Measurements from ENCODE around the gene RBL2.

RBL2 gene

DNA sequence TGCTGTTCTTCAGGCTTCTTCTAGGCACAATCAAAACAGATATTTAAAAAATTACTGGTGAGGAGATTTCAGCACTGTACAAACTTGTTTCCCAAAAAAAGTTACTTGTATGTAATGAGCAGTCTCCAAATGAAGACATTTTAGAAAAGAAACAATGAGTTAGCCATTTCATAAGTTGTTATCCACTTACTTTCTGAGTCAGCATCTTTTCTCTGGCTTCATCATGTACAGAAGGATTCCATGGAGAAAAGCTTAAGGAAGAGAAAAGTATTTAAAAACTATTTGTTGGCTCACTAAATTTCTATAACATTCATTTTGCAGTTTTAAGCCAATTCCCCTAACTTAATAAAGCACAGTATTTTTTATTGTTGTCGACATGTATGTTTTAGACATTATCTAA lies 58.2 kb downstream of the RBL2 start:
- H3K27ac ChIP-seq (ENCODE audit: low read length), result no peak overlapping the region
- no peak overlapping the region for H3K9ac ChIP-seq (ENCODE audit: low read depth, low read length)
- H3K4me3 ChIP-seq (ENCODE audit: low read length), result no peak overlapping the region
- no peaks in the 10 kb centered on the region for H3K4me1 ChIP-seq (ENCODE audit: insufficient read depth, low read length)
- no peaks in the 10 kb centered on the region for H3K27me3 ChIP-seq (ENCODE audit: insufficient read depth, low read length)
- H3K9me3 ChIP-seq (ENCODE audit: insufficient read depth, low read depth, low read length), result no peaks in the 10 kb centered on the region
- H3K36me3 ChIP-seq (ENCODE audit: insufficient read depth, low read depth, low read length), result peaks cover 91% of the 10 kb centered on the region

DNA sequence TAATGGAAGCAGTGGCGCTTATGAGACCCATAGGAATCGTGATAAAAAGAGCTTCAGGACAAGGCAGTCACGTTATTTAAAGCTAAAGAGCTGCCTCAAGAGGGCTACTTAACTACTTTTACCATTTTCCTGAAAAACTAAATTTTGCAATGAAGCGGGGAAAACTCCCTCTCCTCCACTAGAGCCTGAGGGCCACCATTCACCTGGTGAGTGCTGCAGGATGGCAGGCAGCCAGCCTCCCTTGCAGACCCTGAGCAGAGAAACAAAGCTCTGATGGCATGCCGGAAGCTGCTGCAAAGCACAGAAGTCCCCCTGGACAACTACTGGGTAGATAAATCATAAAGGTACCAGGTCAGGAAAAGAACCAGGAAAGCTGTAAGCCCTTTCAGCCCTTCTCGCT lies 60.4 kb downstream of the RBL2 start:
- H3K9me3 ChIP-seq (ENCODE audit: insufficient read depth, low read depth, low read length), result no peaks in the 10 kb centered on the region
- peaks cover 93% of the 10 kb centered on the region for H3K36me3 ChIP-seq (ENCODE audit: insufficient read depth, low read depth, low read length)
- H3K4me3 ChIP-seq (ENCODE audit: low read length), result no peak overlapping the region
- H3K9ac ChIP-seq (ENCODE audit: low read depth, low read length), result no peak overlapping the region
- no peaks in the 10 kb centered on the region for H3K4me1 ChIP-seq (ENCODE audit: insufficient read depth, low read length)
- H3K27ac ChIP-seq (ENCODE audit: low read length), result no peak overlapping the region
- no peaks in the 10 kb centered on the region for H3K27me3 ChIP-seq (ENCODE audit: insufficient read depth, low read length)

DNA sequence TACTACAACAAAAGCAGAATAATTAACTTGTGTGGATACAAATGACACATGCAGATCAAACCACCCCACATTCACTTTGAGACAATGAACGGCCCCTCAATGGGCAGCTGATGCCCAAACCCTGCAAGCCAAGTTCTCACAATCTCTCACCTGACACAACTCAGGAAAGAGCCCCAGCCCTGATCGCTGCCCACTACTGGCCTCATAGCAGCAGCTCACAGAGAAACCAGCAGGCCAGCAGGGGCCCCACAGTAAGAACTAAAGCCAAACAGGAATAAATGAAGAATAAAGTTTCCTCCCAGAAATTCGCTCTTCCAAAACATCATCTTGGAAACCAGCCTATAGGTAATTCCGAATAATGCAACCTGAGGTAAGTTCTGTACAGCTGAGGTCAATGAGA lies 61.1 kb downstream of the RBL2 start:
- Histone ChIP-seq H3K9me3 (ENCODE audit: insufficient read depth, low read depth, low read length) (no peaks in the 10 kb centered on the region), H3K9ac (ENCODE audit: low read depth, low read length) (no peak overlapping the region), H3K27me3 (ENCODE audit: insufficient read depth, low read length) (no peaks in the 10 kb centered on the region), H3K4me3 (ENCODE audit: low read length) (no peak overlapping the region), H3K4me1 (ENCODE audit: insufficient read depth, low read length) (no peaks in the 10 kb centered on the region), H3K36me3 (ENCODE audit: insufficient read depth, low read depth, low read length) (peaks cover 87% of the 10 kb centered on the region), H3K27ac (ENCODE audit: low read length) (no peak overlapping the region)

DNA sequence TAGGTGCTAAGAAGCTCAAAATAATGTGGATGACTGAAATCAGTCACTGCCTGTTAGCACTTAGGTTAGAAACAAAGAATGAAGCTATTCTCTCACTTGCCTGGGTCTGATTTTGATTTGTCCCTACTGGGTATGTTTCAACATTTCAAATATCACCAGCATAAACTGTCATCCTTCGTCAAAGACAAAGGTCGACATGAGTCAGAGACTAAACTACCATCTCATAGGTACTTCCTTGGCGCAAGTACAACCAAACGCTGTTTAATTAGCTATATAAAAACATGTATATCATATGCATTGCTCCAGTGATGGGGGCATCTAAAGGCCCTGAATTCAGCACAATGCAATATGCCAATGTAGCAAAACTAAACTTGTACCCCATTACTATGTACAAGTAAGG lies 64.7 kb downstream of the RBL2 start:
- Histone ChIP-seq H3K4me3 (ENCODE audit: low read length) (no peak overlapping the region), H3K36me3 (ENCODE audit: insufficient read depth, low read depth, low read length) (peaks cover 52% of the 10 kb centered on the region), H3K27ac (ENCODE audit: low read length) (no peak overlapping the region), H3K9ac (ENCODE audit: low read depth, low read length) (no peak overlapping the region), H3K4me1 (ENCODE audit: insufficient read depth, low read length) (peaks cover 8% of the 10 kb centered on the region), H3K27me3 (ENCODE audit: insufficient read depth, low read length) (peaks cover 7% of the 10 kb centered on the region; the same call in 1 of the 2 replicates), H3K9me3 (ENCODE audit: insufficient read depth, low read depth, low read length) (no peaks in the 10 kb centered on the region)

DNA sequence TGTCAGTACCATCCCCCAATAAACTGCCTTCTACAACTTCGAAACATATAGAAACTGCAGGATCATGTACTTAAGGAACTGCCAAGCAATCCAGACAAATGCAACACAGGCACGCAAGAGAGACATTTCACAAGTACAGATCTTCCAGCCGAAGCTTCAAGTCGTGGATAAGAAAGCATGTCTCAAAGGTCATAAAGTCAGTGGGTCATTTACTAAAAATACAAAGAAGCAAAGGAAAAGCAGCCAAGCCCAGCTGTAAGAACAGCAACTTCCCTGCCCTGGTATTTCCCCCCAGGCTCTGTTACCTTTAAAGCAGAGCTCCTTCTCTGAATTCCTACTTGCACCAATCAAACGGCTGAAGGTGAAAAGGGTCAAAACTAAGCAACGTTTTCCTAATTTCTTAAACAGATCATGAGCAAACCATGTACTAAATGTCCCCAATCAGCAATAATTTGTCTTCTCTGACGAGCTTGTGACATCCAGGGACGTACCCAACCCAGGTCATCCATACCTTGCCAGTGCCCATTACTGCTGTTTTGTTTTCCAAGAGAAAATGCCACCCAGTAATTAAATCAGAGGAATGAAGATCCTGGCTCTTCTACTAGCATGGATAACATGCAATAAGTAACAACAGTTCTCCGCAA lies 67.1 kb downstream of the RBL2 start:
- no peak overlapping the region; the same call in 1 of the 2 replicates for H3K9ac ChIP-seq (ENCODE audit: low read depth, low read length)
- peaks cover 7% of the 10 kb centered on the region; the same call in 1 of the 2 replicates for H3K27me3 ChIP-seq (ENCODE audit: insufficient read depth, low read length)
- peak overlapping the region; percentile 77 for H3K4me3 ChIP-seq (ENCODE audit: low read length)
- no peak overlapping the region for H3K27ac ChIP-seq (ENCODE audit: low read length)
- H3K36me3 ChIP-seq (ENCODE audit: insufficient read depth, low read depth, low read length), result peaks cover 28% of the 10 kb centered on the region
- no peaks in the 10 kb centered on the region for H3K9me3 ChIP-seq (ENCODE audit: insufficient read depth, low read depth, low read length)
- peaks cover 16% of the 10 kb centered on the region for H3K4me1 ChIP-seq (ENCODE audit: insufficient read depth, low read length)

DNA sequence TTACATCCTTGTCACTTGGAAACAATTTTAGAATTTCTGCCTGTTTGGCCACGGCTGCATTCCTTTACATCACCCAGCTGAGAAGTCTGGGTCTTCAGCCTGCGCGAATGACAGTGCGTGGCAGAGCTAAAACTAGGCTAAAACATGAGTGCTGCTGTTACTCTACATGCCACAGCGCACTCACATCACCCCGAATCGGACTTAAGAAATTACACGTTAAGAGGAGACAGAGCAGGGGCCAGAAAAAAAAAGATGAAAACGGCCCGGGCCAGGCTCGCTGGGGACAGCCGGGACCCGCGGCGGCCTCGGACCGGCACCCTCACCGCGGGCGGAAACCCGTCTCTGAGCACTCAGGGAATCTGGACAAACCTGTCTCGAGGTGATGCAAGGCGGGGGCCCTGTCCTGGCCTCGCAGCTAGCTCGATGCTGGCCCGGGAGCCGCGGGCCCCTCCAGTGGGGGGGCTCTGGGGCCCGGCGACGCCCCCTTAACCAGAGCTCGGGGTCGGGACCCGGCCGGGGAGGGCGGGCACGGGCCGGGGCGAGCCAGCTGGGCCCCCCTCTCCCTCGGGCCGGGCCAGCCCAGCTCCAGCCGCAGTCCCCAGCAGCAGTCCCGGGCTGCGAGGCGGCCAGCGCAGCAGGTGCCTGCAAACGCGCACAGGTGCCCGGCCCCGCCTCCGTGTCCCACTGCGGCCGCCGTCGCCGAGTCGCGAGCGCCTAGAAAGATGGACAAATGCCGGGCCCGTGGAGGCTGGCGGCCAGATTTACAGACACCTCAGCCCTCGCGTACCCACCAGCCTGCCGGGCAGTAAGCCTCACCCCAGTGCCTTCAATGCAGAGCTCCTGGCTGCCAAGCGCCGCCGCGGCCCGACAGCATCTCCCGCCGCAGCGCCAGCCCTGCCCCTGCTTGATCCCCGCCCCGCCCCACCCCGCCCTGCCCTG lies 68.3 kb downstream of the RBL2 start, which contains the start of gene AKTIP:
Gene AKTIP (minus strand): TSS at position 879 of the 939 bp plus-strand sequence. CDS start 2,950 bp downstream, outside the sequence.
- Histone ChIP-seq H3K27ac (ENCODE audit: low read length) (no peak within 1 kb of the TSS), H3K4me1 (ENCODE audit: insufficient read depth, low read length) (peaks cover 16% of the 10 kb centered on the region), H3K4me3 (ENCODE audit: low read length) (peak within 1 kb of the TSS; percentile 82), H3K36me3 (ENCODE audit: insufficient read depth, low read depth, low read length) (peaks cover 15% of the 10 kb centered on the region), H3K9ac (ENCODE audit: low read depth, low read length) (peak within 1 kb of the TSS; percentile 82; the same call in 1 of the 2 replicates), H3K9me3 (ENCODE audit: insufficient read depth, low read depth, low read length) (no peaks in the 10 kb centered on the region), H3K27me3 (ENCODE audit: insufficient read depth, low read length) (peaks cover 7% of the 10 kb centered on the region; the same call in 1 of the 2 replicates)

DNA sequence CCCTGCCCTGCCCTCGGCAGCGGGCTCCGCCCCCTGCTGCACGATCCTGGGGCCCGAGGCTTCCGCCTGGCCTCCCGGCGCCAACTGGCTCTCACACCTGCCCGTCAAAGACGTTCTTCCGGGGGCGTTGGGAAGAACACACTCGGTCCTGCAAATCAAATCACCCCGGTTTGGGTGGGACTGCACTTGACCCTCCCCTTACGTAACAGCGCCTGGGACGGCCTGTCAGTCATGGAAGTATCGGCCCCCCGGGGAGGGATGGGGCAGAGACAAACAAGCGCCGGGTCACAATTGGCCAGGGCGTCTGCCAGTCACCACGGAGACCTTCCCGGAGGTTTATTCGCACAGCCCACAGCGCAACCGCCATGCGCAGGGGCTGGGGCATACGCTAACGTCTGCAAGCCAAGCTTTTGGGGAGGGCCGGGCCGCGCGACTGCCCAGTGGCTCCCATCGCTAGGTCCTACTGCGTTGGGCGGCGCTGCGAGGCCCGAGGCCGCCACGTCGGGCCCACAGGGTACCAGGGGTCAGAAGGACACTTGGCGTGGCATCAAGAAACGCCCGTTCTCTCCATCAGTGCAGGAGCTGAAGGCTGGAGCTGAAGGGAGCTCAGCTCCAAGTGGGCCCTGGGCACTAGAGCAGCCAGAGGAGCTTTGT lies 69.1 kb downstream of the RBL2 start:
- peaks cover 8% of the 10 kb centered on the region for H3K36me3 ChIP-seq (ENCODE audit: insufficient read depth, low read depth, low read length)
- H3K4me1 ChIP-seq (ENCODE audit: insufficient read depth, low read length), result peaks cover 16% of the 10 kb centered on the region
- H3K9me3 ChIP-seq (ENCODE audit: insufficient read depth, low read depth, low read length), result no peaks in the 10 kb centered on the region
- H3K27ac ChIP-seq (ENCODE audit: low read length), result no peak overlapping the region
- H3K4me3 ChIP-seq (ENCODE audit: low read length), result peak overlapping the region; percentile 82
- H3K9ac ChIP-seq (ENCODE audit: low read depth, low read length), result peak overlapping the region; percentile 82; the same call in 1 of the 2 replicates
- peaks cover 7% of the 10 kb centered on the region; the same call in 1 of the 2 replicates for H3K27me3 ChIP-seq (ENCODE audit: insufficient read depth, low read length)

DNA sequence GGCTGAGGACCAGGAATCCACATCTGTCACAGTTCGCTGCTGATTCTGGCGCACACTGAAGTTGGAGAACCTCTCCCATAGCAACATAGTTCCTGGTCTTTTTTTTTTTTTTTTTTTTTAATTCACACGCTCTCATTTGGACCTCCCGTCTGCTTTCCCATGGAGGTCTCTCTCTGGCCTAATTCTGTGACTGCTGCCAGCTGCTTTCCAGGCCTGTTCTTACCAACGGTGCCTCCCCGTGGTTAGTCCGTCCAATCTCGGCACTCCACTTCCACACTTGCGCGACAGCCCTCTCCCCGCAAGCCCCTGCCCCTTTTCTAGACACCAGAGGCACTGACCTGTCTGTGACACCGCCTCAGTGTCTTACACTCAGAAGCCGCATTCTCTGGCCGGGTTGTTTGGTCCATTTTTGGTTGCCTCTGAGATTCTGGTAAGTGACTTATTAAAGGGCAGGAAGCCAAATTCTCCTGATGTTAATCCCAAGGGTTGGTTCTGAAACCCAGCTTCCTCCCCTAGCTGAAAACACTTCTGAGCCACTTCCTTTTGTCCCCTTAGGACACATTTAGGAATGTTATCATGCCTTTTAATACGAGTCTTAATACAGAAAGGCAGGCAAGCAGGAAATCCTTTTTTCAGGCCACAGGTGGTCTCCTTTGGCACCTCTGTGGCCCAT lies 69.9 kb downstream of the RBL2 start:
- H3K4me3 ChIP-seq (ENCODE audit: low read length), result peak overlapping the region; percentile 82
- no peak overlapping the region for H3K27ac ChIP-seq (ENCODE audit: low read length)
- H3K36me3 ChIP-seq (ENCODE audit: insufficient read depth, low read depth, low read length), result peaks cover under 1% of the 10 kb centered on the region
- no peaks in the 10 kb centered on the region for H3K9me3 ChIP-seq (ENCODE audit: insufficient read depth, low read depth, low read length)
- H3K27me3 ChIP-seq (ENCODE audit: insufficient read depth, low read length), result peaks cover 7% of the 10 kb centered on the region; the same call in 1 of the 2 replicates
- H3K9ac ChIP-seq (ENCODE audit: low read depth, low read length), result peak overlapping the region; percentile 82; the same call in 1 of the 2 replicates
- peaks cover 16% of the 10 kb centered on the region for H3K4me1 ChIP-seq (ENCODE audit: insufficient read depth, low read length)

DNA sequence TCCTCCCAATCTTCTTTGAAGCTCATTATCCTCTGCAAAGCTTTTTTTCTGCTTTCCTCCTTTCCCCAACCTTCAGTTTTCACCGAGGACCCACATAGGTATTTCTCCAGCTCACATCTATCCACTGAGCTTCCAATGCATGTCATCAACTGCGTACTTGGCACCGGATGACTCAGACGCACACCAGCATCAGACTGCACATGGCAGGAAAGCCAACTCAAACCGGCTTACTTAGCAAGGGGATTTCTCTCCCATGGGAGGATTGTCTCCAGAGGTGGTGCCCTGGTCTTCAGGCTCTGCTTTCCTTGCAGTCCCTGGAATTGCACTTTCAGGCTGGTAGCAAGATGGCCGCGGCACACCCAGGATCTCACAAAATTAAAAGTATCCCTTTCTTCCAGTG lies 70.4 kb downstream of the RBL2 start:
- H3K4me3 ChIP-seq (ENCODE audit: low read length), result peak overlapping the region; percentile 82; the same call in 1 of the 2 replicates
- no peaks in the 10 kb centered on the region for H3K9me3 ChIP-seq (ENCODE audit: insufficient read depth, low read depth, low read length)
- peak overlapping the region; percentile 82; the same call in 1 of the 2 replicates for H3K9ac ChIP-seq (ENCODE audit: low read depth, low read length)
- H3K27ac ChIP-seq (ENCODE audit: low read length), result no peak overlapping the region
- no peaks in the 10 kb centered on the region; the same call in 1 of the 2 replicates for H3K36me3 ChIP-seq (ENCODE audit: insufficient read depth, low read depth, low read length)
- H3K27me3 ChIP-seq (ENCODE audit: insufficient read depth, low read length), result peaks cover 7% of the 10 kb centered on the region; the same call in 1 of the 2 replicates
- peaks cover 16% of the 10 kb centered on the region for H3K4me1 ChIP-seq (ENCODE audit: insufficient read depth, low read length)

DNA sequence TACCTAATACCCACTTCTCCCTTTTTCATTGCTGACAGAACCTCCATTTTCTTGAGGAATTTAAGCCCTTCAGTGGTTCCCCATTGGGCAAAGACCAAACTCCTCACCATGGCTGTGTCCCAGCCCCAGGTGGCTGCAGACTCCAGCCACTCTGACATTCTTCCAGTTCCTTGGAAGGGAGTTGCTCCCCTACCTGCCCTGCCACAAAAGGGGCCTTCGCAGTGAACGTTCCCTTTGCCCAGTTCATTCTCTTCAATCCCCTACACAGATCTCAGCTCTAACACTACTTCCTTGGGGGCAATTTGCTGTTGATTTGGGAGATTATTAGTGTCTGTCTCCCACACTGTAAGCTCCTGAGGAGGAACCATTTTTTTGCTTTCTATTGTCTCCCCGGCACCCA lies 72.0 kb downstream of the RBL2 start:
- Histone ChIP-seq H3K27ac (ENCODE audit: low read length) (no peak overlapping the region), H3K4me3 (ENCODE audit: low read length) (no peak overlapping the region), H3K36me3 (ENCODE audit: insufficient read depth, low read depth, low read length) (no peaks in the 10 kb centered on the region), H3K27me3 (ENCODE audit: insufficient read depth, low read length) (peaks cover 7% of the 10 kb centered on the region; the same call in 1 of the 2 replicates), H3K9me3 (ENCODE audit: insufficient read depth, low read depth, low read length) (no peaks in the 10 kb centered on the region), H3K4me1 (ENCODE audit: insufficient read depth, low read length) (peaks cover 13% of the 10 kb centered on the region; the same call in 1 of the 2 replicates), H3K9ac (ENCODE audit: low read depth, low read length) (no peak overlapping the region)
